Measurements from ENCODE around the gene NIT2.
"Not testable (repeated sequence)": the region's sequence is repeated elsewhere in the genome, so short reads cannot be mapped to it uniquely, and the experiment has no call there.

Gene NIT2

GRCh38 chr3:100334488-100335351 lies at the start of gene NIT2:
NIT2 (plus strand) TSS chr3:100334757; CDS start chr3:100334792, 35 bp downstream.
- peak; percentile 35 for DNase-seq

GRCh38 chr3:100288288-100288894 lies 46.2 kb upstream of the NIT2 start:
- DNase-seq: no peak

GRCh38 chr3:100289339-100289738 lies 45.2 kb upstream of the NIT2 start:
- DNase-seq: no peak

- DNase-seq: no peak
These were observed 39.5 kb upstream of the NIT2 start for GRCh38 chr3:100295089-100295488.

- no peak for DNase-seq
These were observed 36.8 kb upstream of the NIT2 start for GRCh38 chr3:100297784-100298183.

GRCh38 chr3:100299016-100299415 lies 35.5 kb upstream of the NIT2 start:
- no peak for DNase-seq

GRCh38 chr3:100306695-100307094 lies 27.9 kb upstream of the NIT2 start:
- DNase-seq: no peak

GRCh38 chr3:100310355-100310965 lies 24.1 kb upstream of the NIT2 start:
- DNase-seq: no peak

- DNase-seq: no peak
These were observed 23.5 kb upstream of the NIT2 start for GRCh38 chr3:100311011-100311410.

GRCh38 chr3:100316641-100317069 lies 17.9 kb upstream of the NIT2 start:
- DNase-seq: peak; percentile 62

- DNase-seq: no peak
These were observed 16.6 kb upstream of the NIT2 start for GRCh38 chr3:100317912-100318311.

- no peak for DNase-seq
These were observed 14.6 kb upstream of the NIT2 start for GRCh38 chr3:100319951-100320350.

GRCh38 chr3:100324044-100324443 lies 10.5 kb upstream of the NIT2 start:
- DNase-seq: no peak

- no peak for DNase-seq
These were observed 8.7 kb upstream of the NIT2 start for GRCh38 chr3:100325827-100326226.

GRCh38 chr3:100327377-100327776 lies 7.2 kb upstream of the NIT2 start:
- not testable (repeated sequence) for DNase-seq

- DNase-seq: no peak
These were observed 4.6 kb upstream of the NIT2 start for GRCh38 chr3:100329800-100330489.

- no peak for DNase-seq
These were observed 3.9 kb upstream of the NIT2 start for GRCh38 chr3:100330651-100331050.

- DNase-seq: no peak
These were observed 2.9 kb upstream of the NIT2 start for GRCh38 chr3:100331660-100332059.

GRCh38 chr3:100333051-100333450 lies 1.5 kb upstream of the NIT2 start:
- no peak for DNase-seq

- DNase-seq: no peak
These were observed 528 bp upstream of the NIT2 start for GRCh38 chr3:100333970-100334487.

- no peak for DNase-seq
These were observed 877 bp downstream of the NIT2 start for GRCh38 chr3:100335434-100335833.

GRCh38 chr3:100336229-100336628 lies 1.7 kb downstream of the NIT2 start:
- not testable (repeated sequence) for DNase-seq

GRCh38 chr3:100338911-100339310 lies 4.4 kb downstream of the NIT2 start:
- no peak for DNase-seq

All from NCI-H1694 treated with DMSO at 0.1 percent for 48 hours (cell line).